Dermis blood vessel endothelial cell (primary cell): ENCODE data around the gene CHCHD1. TPM values are rescaled to one million over a fixed set of nuclear protein-coding genes. Genes with fewer than 3 reads are reported as not detected.
"Not testable (repeated sequence)": the region's sequence is repeated elsewhere in the genome, so short reads cannot be mapped to it uniquely, and the experiment has no call there.

Source experiments
- DNase-seq: peaks from one replicate; pipeline ENCODE4 v3.0.0; 2010
- total RNA-seq: library from RNA; depleted of rRNA; stranded (reverse); fragments of >200 nt; gene quantifications from 2 replicates; pipeline ENCODE4 v1.2.3, GENCODE V29; 2014

CHCHD1 gene
- total RNA-seq, 1 donor from 2014 or later: 19.4 TPM

DNA sequence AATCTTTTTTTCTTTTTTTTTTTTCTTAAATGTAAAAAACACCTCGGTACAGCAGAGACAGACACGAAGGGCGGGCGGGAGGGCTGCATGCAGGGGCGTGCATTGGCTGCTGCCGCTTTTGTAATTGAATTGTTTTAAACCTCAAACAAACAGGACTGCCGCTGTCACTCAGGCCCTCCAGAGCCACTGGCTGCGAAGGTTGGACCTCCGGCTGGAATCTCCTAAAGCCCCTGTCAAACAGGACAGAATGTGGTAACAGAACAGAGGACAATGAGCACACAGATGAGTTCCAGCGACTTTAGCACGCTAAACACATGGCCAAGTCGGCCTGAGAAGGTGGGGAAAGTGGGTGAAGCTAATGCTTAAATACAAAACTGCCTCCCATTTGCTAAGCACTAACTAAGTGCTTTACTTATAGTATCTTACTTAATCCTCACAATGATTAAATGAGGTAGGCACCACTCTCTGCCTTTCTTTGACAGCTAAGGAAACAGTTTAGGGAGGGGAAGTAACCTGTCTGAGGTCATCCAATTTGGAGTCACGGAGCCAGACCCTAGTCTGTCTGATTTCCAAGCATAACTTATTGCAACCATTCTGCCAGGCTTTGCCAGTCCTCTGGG lies 32.5 kb downstream of the CHCHD1 start:
- no peak for DNase-seq

DNA sequence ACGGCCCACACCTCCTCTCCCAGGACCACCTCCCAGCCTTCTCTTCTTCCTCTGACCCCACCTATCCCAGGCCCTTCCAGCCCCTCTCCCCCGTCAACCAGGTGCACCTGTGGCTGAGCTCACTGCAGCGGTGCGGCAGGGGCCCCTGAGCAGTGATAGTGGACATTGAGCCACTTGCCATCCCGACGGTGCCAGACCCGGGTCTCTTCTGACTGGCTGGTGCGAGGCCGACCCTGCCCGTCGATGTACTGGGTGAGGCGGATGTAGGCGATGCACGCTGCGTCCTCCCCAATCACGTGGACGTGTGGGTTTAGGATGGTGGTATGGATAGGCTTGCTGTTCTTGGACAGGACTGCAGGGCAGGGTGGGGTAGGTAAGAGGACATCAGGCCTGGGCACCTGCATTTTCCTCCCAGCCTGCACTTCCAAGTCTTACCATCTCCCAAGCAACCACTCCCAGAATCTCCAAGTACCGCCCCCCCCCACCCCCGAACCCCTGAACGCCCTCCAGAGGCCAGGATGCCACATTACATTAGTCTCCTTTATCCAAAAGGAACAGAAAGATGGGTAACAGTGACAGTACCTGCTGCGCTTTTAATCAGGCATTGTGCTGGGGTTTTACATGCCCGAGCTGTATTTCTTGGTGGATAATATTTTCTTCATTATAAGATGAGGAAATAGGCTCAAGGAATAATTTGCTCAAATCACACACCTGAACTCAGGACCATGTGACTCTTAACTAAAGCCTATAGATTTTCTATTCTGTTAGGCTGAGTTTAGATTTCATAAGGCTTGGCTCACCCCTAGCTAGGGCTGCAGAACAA lies 33.3 kb downstream of the CHCHD1 start:
- peak; percentile 43 for DNase-seq

DNA sequence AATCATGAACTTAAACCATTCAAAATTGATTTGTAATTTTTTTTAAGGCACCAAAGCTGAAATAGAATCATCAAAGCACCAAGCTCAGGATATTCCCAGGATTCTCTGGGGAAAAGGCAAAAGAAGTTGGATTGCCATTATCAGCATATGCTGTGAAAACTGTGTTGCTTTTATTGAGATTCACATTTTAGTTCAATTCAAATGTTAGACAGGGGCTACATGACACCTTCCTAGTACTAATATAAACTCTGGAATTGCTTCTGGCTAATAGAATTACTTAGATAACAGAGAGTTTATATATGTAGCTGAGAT lies 33.8 kb downstream of the CHCHD1 start:
- no peak for DNase-seq

DNA sequence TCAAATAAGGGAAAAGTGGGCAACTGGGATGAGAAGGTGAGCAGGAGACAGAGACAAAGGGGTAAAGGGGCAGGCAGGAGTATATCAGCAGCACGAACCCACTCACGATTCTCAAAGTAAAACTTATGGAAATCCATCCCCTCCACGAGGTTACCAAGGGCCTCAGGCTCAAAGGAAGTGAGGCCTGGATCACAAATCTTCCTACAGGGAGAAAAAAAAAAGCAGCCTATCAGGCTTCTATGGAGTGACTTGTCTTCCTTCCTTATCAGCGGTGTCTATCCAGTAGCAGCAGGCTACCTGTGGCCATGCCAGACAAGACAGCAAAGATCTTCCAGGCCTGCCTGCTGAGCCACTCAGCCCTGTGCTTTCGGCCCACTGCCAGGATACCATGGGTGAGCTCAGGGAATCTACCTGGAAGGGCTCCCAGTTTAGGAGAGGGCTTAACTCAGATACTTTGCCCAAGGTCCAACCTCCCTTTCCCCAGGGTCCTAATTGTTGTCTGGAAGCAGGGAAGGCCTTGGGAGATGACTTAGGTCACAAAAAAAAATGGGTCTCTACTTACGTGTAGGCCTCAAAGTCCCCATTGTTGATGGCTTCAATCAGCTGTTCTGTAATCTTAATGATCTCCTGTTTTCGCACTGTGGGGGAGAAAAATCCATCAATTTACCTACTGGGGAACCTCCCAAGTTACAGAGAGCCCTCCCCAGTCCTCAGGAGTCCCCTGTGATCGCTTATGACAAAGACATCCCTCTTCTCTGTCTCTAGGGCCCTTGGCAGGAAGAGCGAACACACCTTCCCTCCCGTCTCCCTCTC lies 35.3 kb downstream of the CHCHD1 start:
- no peak for DNase-seq

DNA sequence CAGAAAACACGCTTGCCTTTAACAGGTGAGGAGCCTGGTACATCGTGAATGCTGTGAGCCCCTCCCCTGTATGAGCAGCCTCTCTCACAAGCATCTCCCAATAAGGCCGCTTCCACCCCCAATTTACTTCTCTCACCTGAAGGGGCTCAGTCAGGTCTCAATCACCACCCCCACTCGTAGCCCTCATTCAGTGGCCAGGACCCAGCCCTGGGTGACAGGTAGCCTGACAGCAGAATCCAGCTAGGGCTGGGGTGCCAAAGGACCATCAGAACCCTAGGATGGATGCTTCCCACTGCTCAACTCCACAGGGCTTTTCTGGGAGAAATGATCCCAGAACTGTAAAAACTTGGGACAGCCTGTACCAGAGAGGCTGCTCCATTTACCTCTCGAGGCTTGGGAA lies 36.0 kb downstream of the CHCHD1 start:
- no peak for DNase-seq

DNA sequence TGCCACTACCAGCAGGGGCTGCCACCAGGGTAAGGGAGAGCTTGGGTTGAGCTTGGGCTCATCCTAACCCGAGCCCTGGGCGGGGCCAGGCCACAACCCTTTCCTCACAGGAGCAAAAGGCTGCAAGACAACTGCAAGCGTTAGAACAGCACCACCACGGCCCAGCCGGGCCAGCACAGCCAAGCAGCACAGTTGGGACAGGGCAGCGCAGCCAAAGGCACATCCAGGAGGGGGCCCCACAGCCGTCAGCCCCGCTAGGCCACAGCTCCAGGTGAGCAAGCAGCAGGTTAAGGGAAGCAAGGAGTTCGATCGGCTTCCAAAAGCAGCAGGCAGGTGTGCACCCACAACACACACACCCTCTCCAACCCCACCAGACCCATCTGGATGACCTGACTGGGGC lies 36.6 kb downstream of the CHCHD1 start:
- no peak for DNase-seq

DNA sequence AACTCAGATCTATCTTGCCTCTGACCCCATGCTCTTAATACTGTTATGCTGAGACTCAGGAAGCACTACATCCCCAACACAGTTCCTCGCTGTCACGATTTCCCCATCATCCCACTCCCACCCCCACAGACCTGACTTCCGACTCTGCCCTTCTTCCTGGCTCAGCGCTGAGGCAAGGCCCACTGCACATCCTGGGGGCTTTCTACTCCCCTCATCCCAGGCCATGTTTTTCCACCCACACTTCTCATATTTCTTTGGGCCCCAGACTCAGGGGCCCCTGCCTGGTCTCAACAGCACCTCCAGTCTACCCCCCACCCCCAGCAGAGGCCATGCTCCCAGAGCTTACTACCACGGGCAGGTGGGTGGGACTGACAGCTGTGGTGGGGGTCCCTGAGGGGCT lies 37.2 kb downstream of the CHCHD1 start:
- DNase-seq: no peak

DNA sequence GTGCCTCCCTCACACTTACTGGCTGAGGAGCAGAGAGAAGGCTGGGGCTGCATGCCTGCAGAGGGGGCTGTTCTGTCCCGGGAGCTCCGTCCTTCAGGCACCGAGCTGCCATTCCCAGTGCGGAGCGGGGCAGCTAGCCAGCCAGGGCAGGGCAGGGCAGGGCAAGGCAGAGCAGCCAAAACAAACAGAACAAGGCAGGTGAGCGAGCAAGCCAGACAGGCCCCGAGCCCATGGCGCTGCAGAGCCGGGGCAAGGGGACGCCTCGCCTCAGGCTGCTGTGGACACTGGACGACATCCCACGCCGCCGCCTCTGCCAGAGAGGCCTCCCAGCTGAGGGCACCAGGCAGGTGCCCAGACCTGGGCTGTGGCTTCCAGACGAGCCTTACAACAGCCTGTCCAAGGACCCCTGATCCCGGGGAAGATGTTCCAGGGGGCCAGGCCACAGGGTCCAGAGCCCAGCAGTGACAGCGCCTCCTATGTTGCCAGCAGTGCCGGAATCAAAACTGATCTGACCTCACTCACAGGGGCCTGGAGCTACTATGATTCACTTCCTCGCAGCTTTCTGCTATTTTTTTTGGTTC lies 37.8 kb downstream of the CHCHD1 start:
- peak; percentile 78 for DNase-seq

DNA sequence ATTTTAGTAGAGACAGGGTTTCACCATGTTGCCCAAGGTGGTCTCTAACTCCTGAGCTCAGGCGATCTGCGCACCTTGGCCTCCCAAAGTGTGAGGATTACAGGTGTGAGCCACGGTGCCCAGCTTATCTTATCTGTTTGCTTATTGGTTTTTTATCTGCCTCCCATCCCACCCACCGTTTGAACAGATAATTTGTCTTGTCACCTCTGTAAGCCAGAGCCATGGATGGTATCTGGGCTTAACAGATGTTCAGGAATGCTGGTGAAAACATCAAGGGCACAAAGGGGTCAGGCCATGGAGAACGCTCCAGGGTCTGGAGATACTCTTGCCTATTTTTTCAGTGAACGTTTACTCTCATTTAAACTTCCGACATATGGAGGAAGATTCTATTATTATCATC lies 41.5 kb downstream of the CHCHD1 start:
- no peak for DNase-seq

DNA sequence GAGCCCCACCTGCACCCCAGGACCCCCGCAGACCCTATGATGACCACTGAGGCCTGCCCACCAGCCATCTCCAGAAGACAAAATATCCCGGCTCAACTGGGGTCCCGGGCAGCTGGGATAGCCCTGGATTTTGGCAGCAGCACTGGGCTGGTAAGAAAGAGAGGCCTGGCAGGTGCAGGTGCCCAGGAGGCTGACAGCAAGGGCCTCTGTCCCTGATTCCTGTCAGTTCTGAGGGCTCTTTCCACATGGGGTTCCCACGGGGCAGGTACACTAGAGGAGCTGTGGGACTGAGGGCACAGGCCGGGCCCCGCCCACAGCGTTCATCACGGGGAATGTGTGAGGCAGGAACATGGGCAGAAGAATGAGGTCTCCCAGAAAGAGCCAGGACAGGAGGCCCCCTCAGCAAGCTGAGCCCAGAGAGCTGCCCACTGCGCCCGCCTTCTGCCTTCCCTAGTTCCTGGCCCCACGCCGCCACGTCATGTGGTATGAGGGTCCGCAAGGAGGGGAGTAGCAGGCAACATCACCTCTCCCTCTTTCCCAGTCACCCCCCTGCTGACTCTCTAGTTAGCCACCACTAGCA lies 42.4 kb downstream of the CHCHD1 start:
- DNase-seq: no peak

DNA sequence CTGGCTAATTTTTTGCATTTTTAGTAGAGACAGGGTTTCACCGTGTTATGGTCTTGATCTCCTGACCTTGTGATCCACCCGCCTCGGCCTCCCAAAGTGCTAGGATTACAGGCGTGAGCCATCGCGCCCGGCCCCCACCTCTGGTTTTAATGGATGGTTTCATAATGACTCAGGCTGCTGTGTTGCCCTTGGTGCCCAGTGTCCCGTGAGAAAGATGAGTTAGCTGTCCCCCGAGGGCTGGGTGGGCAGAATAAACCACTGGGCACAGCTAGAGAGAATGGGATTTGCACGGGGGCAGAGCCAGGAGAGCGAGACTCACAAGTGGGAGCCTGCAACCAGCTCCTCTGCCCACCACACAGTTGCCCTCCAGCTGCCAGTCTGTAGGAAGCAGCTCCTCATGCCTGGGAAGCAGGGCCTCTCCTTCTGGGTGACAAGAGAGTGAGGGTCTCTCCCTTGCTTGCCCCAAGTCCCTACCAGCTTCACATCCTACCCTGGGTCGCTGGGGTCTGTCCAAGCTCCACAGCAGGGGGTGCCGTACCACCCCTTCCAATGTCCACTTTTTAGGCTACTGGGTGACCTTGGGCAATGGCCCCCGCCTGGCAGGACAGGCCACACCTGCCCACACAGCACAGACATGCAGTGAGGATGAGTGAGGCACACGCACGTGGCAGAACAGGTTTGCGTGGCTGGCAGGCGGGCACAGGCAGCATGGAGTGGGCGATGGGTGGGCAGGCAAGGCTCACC lies 45.7 kb downstream of the CHCHD1 start:
- no peak for DNase-seq

DNA sequence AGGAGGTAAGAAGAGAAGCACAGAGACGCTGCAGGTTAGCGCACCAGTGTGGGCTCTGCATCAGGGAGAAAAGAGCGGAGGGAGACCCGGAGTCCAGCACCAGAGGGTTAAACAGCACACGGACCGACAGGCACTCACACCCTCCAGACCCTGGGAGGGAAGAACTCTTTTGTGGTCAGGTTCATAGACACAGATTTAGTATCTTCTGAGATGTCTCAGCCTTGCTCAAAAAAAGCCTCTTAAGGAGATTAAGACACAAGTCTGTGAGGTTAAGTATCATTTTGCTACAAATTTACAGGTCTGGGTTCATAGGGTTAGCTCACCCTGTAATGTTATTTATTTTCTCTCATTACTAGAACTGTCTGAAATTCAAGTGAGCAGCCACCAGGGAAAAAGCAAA lies 46.3 kb downstream of the CHCHD1 start:
- no peak for DNase-seq

DNA sequence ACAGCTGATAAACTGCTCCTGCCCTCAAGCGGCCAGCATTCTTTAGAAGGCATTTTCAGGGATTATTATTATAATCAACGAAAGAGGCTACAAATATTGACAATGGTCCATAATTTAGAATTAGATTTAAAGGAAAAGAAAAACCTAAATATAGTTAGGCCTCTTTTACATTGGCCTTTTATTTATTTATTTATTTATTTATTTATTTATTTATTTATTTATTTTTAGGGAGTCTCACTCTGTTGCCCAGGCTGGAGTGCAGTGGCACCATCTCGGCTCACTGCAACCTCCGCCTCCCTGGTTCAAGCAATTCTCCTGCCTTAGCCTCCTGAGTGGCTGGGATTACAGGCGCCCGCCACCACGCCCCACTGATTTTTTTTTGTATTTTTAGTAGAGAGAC lies 47.2 kb downstream of the CHCHD1 start:
- not testable (repeated sequence) for DNase-seq

Other genes starting within 250 kb of the CHCHD1 start
- 8.8 and 10.1 TPM in 2 replicates for gene USP54, start 190.7 kb upstream of the CHCHD1 start, total RNA-seq
- gene MYOZ1, start 140.6 kb upstream of the CHCHD1 start, total RNA-seq: not detected in 2 replicates
- gene SYNPO2L, start 126.0 kb upstream of the CHCHD1 start, total RNA-seq: under 0.01 TPM in 1 of 2 replicates, not detected in the other
- 1.9 and 2.1 TPM in 2 replicates for gene AGAP5, start 83.9 kb upstream of the CHCHD1 start, total RNA-seq
- gene SEC24C, start 37.7 kb upstream of the CHCHD1 start, total RNA-seq: 67.6 and 93.3 TPM in 2 replicates
- 66.4 and 71.8 TPM in 2 replicates for gene ZSWIM8, start 3.6 kb downstream of the CHCHD1 start, total RNA-seq
- 10.9 and 13.4 TPM in 2 replicates for gene NDST2, start 29.6 kb downstream of the CHCHD1 start, total RNA-seq
- 27.9 and 35.1 TPM in 2 replicates for gene CAMK2G, start 92.5 kb downstream of the CHCHD1 start, total RNA-seq
- gene PLAU, start 129.1 kb downstream of the CHCHD1 start, total RNA-seq: 13.4 and 13.8 TPM in 2 replicates
- 107 and 163 TPM in 2 replicates for gene VCL, start 216.1 kb downstream of the CHCHD1 start, total RNA-seq